ENCODE measurements around the gene PLA2G2A. TPM values are rescaled to one million over a fixed set of nuclear protein-coding genes. Genes with fewer than 3 reads are reported as not detected.

PLA2G2A gene
- total and polyA plus RNA-seq, 2 of the 8 experiments (the other 6 are each of a cell fraction or from before 2014, with no cell fraction given): 0.69 to 3.7 TPM

GRCh38 chr1:19949016-19949415 lies 30.4 kb downstream of the PLA2G2A start:
- Histone ChIP-seq H4K20me1 (replicated peaks in 1 of 2; ENCODE audit: control insufficient read depth in 1 of 2, insufficient read depth in 2 of 2, low read length in 2 of 2) (no peaks in the 10 kb centered on the region), H3K14ac (ENCODE audit: insufficient read length) (no peak overlapping the region), H3K56ac (replicated peaks; ENCODE audit: insufficient read length, low read depth, low read length) (no peak overlapping the region), H3K36me3 (ENCODE audit: control insufficient read depth in 2 of 4, insufficient read depth in 4 of 4, low read length in 3 of 4) (no peaks in the 10 kb centered on the region), H3K27ac (ENCODE audit: low read depth, low read length) (no peak overlapping the region), H3K4me3 (ENCODE audit: extremely low read depth in 1 of 4, insufficient read depth in 2 of 4, low read depth in 3 of 4, low read length in 4 of 4) (no peak overlapping the region), H3K4me1 (replicated peaks in 1 of 4; ENCODE audit: control insufficient read depth in 3 of 4, insufficient read depth in 4 of 4, low read length in 3 of 4) (0 out of 7 replicates have a peak, but pooled peaks cover 0 to 3% (median under 1%) of the 10 kb centered on the region in 4 experiments), H3K23ac (ENCODE audit: insufficient read length) (no peak overlapping the region), H2BK5ac (ENCODE audit: low read depth, low read length) (no peak overlapping the region), H2BK120ac (replicated peaks; ENCODE audit: low read depth, low read length) (no peak overlapping the region), H2BK12ac (ENCODE audit: low read depth, low read length) (peak overlapping the region; percentile 68; the same call in 1 of the 2 replicates), H3K79me1 (ENCODE audit: low read depth, low read length) (no peaks in the 10 kb centered on the region), H3K23me2 (ENCODE audit: low read depth, low read length) (no peaks in the 10 kb centered on the region; the same call in 1 of the 2 replicates), H2AK5ac (ENCODE audit: low read depth, low read length) (no peak overlapping the region), H3K27me3 (replicated peaks in 1 of 4; ENCODE audit: control insufficient read depth in 3 of 4, extremely low read depth in 1 of 4, insufficient read depth in 3 of 4, low read length in 3 of 4) (no peaks in the 10 kb centered on the region), H4K8ac (ENCODE audit: extremely low read depth, insufficient read depth, low read length) (no peak overlapping the region), H3K79me2 (ENCODE audit: control insufficient read depth in 1 of 2, insufficient read depth in 2 of 2, low read length in 2 of 2) (no peaks in the 10 kb centered on the region), H2BK15ac (ENCODE audit: low read length) (no peak overlapping the region), H3K9ac (replicated peaks in 1 of 4; ENCODE audit: extremely low read depth in 1 of 4, low read depth in 3 of 4, low read length in 3 of 4) (no peak overlapping the region), H3K4ac (replicated peaks; ENCODE audit: insufficient read length, low read depth, low read length) (no peak overlapping the region), H3K9me3 (ENCODE audit: insufficient read depth in 2 of 2, low read depth in 1 of 2, low read length in 1 of 2) (peaks cover 4 to 5% of the 10 kb centered on the region in 2 experiments; a peak in 2 of 4 replicates), H2AFZ (ENCODE audit: low read length) (peak overlapping the region; percentile 65; the same call in 1 of the 2 replicates), H4K5ac (ENCODE audit: insufficient read length, low read depth, low read length) (no peak overlapping the region), H4K91ac (replicated peaks; ENCODE audit: insufficient read length, low read length) (peak overlapping the region; percentile 65), H2BK20ac (ENCODE audit: low read length) (no peak overlapping the region), H3K18ac (ENCODE audit: extremely low read depth, low read length) (peak overlapping the region; percentile 48; the same call in 1 of the 2 replicates), H3K4me2 (ENCODE audit: insufficient read depth in 1 of 2, low read depth in 2 of 2, low read length in 2 of 2) (no peak overlapping the region)
- 83% methylated on average over 2 of the region's 2 CpGs; no CpG with 5 or more reads in 1 of the 2 experiments for WGBS, 2 experiments (ENCODE audit: extremely low coverage in 1 of 2, insufficient coverage in 1 of 2, insufficient read length in 1 of 2, insufficient replicate concordance in 2 of 2, low coverage in 1 of 2, low lambda C conversion rate in 2 of 2, missing lambda C conversion rate in 1 of 2)
- FAIRE-seq (no peak), DNase-seq (ENCODE audit: low read depth in 1 of 2, low spot score in 2 of 2) (peak in 1 of 2 experiments; percentile 38)
- ChIA-PET CTCF (ENCODE audit: partially characterized antibody) (interaction anchor here (0.7 to 1.0 kb wide), 3 partner anchors 26 to 265 kb away, joined by 3 read pairs; no protein-coding TSS in a partner anchor), POLR2A (ENCODE audit: partially characterized antibody) (no interaction called here)
- TF ChIP-seq TEAD4 (IDR thresholded peaks at IDR 0.05; ENCODE audit: low read depth, low read length) (no peak), RNF2 (IDR thresholded peaks at IDR 0.05; ENCODE audit: borderline replicate concordance, low read depth, low read length, missing control alignments, poor library complexity, severe bottlenecking) (no peak), EP300 (IDR thresholded peaks at IDR 0.05; ENCODE audit: borderline replicate concordance in 1 of 2, low read depth in 2 of 2, low read length in 2 of 2) (no peak), BCL11A (IDR thresholded peaks at IDR 0.05; ENCODE audit: low read depth in 2 of 2, low read length in 2 of 2) (no peak), FOSL1 (IDR thresholded peaks at IDR 0.05; ENCODE audit: insufficient read depth, low read depth, low read length) (no peak), CHD1 (IDR thresholded peaks at IDR 0.05; ENCODE audit: low read depth, low read length) (no peak), HDAC6 (IDR thresholded peaks at IDR 0.05; ENCODE audit: low read depth, low read length) (no peak)
